ENCODE measurements around the gene ATMIN.

DNA sequence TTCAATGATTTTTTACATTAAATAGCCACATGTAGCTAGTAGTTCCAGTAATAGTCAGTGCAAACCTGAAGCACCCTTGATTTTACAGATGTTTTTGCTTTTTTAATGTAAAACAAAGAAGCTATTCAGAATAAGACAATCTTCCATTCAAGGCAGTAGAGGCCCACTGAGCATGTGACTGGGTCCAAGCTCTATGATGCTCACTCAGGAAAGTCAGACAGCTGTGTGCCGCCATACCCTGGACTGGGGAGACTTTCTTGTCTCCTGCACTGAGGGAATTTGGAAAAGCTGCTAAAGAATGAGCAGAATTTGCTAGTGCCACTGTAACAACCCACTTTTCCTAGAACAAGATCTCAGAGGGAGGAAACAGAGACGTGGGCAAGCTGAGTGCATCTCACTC lies 17.1 kb upstream of the ATMIN start:
- TF ChIP-seq POLR2A (IDR thresholded peaks at IDR 0.05): no peak
- TF ChIP-seq, protein P1, sequence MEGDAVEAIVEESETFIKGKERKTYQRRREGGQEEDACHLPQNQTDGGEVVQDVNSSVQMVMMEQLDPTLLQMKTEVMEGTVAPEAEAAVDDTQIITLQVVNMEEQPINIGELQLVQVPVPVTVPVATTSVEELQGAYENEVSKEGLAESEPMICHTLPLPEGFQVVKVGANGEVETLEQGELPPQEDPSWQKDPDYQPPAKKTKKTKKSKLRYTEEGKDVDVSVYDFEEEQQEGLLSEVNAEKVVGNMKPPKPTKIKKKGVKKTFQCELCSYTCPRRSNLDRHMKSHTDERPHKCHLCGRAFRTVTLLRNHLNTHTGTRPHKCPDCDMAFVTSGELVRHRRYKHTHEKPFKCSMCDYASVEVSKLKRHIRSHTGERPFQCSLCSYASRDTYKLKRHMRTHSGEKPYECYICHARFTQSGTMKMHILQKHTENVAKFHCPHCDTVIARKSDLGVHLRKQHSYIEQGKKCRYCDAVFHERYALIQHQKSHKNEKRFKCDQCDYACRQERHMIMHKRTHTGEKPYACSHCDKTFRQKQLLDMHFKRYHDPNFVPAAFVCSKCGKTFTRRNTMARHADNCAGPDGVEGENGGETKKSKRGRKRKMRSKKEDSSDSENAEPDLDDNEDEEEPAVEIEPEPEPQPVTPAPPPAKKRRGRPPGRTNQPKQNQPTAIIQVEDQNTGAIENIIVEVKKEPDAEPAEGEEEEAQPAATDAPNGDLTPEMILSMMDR (IDR thresholded peaks at IDR 0.05): no peak
